Prostate gland (tissue), 2 donors: ENCODE results near the gene PDCD10.

Experiments used
- CTCF ChIP-seq, 4 experiments: fragments of 200-600 bp in 2 of 4; fragments of 450-650 bp in 2 of 4; sonication (generic) in 2 of 4; IDR thresholded peaks; 1 replicate in 3 of 4; 2 replicates in 1 of 4; pipeline ENCODE4 v1.5.1; 2016 to 2019; ENCODE audit warnings: antibody characterized with exemption in 4 of 4, mild to moderate bottlenecking in 2 of 4, moderate library complexity in 2 of 4
- POLR2AphosphoS5 ChIP-seq: sonication (generic); formaldehyde crosslinking; IDR thresholded peaks from one replicate; pipeline ENCODE4 v1.6.1; 2017; ENCODE audit warnings: antibody characterized with exemption

GRCh38 chr3:167694121-167694520 lies 40.6 kb downstream of the PDCD10 start:
- TF ChIP-seq CTCF (IDR thresholded peaks at IDR 0.05): no peak
- no peak for TF ChIP-seq POLR2AphosphoS5
